ENCODE measurements around the gene TCERG1L.
"Not testable (repeated sequence)": the region's sequence is repeated elsewhere in the genome, so short reads cannot be mapped to it uniquely, and the experiment has no call there.

TCERG1L gene

DNA sequence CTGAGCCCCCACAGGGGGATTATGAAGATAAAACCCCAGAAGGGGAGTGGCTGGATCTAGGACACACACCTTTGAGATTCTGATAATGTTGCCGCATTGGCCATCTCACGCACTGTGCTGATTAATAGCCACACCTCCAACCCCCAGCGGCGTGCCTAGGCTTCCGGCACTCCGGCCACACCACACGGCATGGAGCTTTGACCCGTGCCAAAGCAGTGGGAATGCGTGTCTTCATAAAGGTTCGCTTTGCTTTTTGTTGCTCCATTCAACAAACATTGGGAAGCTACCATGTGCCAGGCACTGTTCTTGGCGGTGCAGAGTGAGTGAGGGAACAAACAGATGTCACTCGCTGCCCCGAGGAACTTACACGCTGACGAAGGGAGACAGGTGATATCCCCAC is 117.6 kb downstream of the TCERG1L start:
- in situ Hi-C loops (cut with MboI; ENCODE audit: low sequenced_read_pairs), result no loop called here

DNA sequence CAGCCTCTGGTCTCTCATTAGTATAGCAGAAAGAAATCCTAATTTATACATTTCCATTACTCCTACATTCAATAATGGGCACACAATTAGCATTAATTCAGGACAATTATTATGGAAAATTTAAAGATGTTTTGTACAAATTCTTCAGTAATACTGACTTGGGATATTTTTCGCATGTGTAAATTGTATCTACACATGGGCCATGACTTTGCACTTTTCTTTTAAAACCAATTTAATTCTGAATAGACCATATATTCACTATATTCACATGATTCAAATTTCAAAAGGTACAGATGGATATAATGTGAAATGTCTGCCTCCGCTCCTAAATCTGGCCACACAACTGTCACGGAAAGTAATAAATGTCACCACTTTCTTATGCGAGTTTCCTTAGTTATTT is 123.0 kb downstream of the TCERG1L start:
- in situ Hi-C loops (cut with MboI; ENCODE audit: low sequenced_read_pairs), result no loop called here

DNA sequence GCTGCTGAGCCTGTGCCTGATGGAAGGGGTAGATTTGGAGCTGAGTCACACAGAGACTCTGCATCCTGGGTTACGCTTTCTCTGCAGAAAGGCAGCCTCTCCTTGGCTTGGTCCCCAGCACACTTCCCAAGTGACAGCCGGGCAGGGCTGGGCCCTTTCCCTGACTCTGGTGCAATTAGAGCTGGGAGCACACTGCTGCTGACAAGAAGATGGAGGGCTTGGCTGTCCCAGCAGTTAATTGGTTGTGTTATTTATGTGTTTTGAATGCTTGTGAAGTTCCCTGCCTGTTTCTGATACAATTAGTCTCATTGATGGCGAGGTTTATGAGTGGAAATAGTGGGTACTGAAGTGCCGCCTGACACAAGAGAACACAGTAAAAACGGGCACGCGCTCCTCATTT is 123.6 kb downstream of the TCERG1L start:
- in situ Hi-C loops (cut with MboI; ENCODE audit: low sequenced_read_pairs), result no loop called here

DNA sequence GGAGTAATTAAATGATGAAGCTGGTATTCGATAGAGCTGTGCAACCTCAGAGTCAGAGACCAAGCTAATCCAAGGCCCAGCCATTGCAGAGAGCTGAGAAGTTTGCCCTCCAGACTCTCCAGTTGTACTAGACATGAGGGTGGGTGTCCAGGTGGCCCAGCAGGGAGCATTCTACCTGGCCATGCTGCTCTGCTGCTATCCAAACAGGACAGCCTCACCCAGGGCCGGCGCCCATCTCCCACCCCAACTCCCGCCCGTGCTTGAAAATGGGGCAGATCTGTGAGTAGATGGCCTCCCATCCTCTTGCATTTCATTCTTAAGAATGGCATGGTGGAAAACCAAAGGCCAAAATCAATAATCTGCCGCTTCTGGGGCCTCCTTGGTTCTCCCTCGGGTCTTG is 124.2 kb downstream of the TCERG1L start:
- in situ Hi-C loops (cut with MboI; ENCODE audit: low sequenced_read_pairs), result no loop called here

DNA sequence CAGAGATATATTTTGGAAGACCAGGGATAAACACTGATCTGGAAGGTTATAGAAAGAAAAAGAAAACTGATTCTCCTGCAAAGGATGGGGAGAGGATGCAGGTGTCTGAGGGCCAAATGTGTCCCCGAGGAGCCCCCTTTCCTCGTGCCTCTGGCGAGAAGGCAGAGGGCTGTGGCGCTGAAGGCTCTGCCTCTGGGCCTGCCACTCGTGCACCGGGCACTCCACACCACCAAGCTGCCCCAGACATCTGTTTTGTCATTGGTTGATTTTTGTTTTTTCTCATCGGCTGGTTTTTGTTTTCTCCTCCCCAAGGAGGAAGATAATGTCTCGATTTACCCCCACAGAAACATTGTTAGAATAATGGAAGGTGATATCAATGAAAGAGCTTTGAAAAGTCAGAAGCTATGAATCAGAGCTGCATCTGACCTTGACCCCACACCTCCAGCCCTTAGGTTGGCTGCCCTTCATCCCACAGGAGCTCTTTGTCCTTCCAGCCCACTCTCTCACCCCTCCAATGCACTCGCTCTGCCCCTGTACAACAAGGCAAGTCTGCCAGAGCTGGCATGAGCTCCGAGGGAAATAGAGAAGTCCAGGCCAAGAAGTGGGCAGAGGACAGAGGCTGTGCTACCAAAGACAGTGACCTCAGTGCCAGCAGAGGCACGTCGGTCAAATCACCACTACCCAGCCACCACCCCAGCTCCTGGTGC is 124.8 kb downstream of the TCERG1L start:
- in situ Hi-C loops (cut with MboI; ENCODE audit: low sequenced_read_pairs), result no loop called here

DNA sequence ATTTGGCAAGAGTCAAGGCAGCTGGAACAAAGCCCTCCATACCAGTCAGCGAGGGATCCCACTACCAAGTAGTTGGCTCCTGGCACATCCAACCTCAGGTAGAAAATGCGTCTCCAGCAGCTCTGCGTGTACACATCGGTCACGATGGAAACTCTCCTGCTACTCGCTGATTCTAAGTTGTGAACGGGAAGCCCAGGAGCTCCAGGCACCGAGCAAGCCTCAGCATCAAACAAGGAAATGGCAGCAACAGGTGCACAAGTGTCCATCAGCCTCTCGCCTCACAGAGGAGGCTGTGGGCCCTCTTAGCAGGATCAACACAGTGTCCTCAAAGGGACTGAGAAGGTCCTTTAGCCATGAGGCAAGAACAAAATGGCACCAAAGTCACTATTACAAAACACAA is 127.0 kb downstream of the TCERG1L start:
- in situ Hi-C loops (cut with MboI; ENCODE audit: low sequenced_read_pairs), result no loop called here

DNA sequence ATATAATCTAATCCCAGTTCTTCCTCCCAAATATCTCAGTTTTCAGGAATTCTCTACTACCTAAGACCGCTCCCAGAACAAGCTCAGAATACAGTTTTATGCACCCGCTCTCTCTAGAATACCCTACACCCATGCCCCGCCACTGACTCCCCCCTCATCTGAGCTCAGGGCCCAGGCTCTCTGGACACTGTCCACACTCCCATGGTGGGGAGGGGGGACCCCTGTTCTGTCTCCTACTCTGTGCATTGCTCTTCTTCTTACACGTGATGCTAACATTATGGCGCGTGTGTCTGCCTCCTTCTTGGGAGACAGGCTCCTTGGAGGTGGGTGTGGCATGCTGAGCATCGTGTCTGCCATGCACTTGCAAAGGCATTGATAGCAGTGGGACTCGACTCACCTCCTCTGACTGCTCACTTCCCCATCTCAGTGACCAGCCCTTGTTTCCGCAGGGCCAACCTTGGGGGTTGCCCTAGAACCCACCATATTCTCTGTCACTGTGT is 127.9 kb downstream of the TCERG1L start:
- in situ Hi-C loops (cut with MboI; ENCODE audit: low sequenced_read_pairs), result no loop called here

DNA sequence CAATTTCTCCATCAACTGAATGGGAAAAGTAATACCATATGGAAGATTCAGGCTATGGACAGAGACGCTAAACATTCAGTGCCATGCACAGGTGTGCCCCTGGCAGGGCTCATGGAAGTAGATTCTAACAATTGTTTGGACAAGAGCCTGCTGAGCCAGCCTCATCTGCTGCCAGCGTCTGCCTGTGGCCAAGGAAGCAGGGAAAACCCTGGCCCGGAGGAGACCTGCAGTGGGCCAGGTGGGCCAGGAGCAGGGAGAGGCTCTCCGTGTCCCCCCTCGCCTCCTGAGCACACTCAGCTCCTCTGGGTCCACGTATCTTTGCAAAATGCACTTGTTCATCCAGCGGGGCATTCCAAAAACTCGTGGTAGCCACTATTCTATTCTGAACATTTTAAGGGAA is 130.1 kb downstream of the TCERG1L start:
- in situ Hi-C loops (cut with MboI; ENCODE audit: low sequenced_read_pairs), result no loop called here

DNA sequence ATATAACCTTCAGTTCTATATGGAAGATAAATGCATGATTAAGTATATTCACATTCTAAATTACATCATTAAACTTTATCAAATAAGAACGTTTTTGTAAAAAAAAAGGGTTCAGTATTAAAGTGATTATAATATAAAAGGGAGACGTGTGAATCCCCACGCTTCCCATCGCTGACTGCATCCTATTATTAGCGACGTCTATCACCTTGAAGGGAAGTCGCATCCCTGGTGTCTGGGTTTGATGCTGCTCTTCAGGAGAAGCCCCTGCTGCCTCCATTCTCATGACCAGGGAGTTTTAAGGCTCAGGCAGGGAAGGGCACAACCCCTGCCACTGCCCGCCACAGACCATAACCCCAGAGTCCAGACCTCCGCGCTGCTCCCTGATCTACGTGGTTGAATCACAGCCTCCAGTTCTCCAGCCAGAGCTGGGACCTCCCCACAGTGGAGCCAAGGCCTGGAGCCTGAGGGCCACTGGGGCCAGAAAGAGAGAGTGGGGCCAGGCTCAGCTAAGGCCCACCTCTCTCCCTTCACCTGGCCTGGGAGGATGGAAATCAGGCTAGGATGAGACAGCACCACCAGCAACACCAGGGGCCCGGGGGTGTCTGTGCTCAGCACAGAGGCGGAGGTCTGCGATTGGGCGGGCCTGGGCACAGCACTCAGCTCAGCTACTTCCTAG is 130.6 kb downstream of the TCERG1L start:
- in situ Hi-C loops (cut with MboI; ENCODE audit: low sequenced_read_pairs), result no loop called here

DNA sequence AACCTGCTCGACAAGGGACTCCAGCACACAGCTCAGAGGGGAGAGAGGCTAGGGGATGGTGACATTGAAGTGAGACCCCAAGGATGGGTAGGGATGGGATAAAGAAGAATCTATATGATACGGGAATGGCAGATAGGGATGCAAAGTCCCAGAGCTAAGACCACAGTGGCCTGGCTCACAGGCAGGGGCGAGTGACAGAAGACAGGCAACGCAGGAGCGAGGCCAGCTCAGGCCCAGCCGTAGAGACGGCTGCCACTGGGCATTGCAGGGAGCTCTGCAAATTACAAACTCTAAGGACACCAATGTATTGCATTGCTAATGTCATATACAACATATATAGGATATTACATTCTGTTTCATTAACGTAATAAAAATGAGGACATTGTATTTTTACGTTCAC is 131.4 kb downstream of the TCERG1L start:
- in situ Hi-C loops (cut with MboI; ENCODE audit: low sequenced_read_pairs), result no loop called here

DNA sequence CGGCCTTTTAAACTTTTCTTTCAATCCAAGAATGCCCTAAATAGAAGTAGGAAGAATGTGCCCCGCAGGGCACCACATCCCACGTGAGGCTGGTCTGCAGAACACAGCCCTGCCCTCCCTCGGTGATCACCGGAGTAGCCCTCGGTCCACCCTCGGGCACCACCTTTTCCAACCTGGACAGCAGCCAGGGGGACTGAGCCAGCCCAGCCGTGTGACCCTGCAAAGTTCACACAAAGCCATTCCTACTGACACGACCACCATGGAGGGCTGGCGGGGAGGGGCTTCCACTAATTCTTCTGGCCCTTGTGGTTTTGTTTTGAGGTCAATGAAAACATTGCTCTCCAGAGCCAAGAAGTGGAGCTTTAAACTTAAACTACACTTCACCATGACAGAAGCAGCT is 132.2 kb downstream of the TCERG1L start:
- in situ Hi-C loops (cut with MboI; ENCODE audit: low sequenced_read_pairs), result no loop called here

DNA sequence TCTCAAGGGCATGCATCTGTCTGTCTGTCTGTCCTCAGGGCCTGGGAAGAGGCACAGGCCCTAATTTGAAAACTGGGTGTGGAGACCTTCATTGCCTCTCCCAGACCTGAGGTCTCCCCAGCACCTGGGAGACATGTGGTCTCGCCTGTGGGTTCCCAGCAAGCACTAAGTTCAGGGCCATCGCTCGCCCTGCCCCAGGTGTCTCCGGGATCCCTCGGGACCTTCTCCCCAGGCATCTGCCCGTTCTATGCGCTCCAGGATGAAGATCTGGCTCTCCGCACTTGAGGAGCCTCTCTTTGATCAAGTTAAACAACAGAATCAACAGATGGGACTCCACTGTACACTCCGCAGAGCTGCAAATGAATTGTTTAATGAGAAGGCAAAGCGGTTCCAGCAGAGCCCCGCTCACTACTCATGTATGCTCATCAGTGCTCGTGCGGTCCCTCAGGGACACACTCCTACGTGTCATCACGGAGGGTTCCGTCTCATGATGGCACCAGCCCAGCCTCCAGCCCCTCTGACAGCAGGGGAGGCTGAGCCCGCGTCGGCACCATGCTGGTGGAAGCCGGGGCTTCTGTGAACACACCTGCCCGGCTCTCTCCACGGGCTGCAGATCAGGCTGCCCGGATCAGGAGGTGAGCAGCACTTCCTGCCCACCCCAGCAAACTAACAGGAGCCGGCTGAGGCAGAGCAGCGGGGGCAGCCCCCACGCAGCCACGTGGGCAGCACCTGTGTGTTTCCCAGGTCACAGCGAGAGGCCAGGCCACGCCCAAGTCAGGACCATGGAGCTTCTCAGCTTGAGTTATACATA is 132.8 kb downstream of the TCERG1L start:
- in situ Hi-C loops (cut with MboI; ENCODE audit: low sequenced_read_pairs), result no loop called here

DNA sequence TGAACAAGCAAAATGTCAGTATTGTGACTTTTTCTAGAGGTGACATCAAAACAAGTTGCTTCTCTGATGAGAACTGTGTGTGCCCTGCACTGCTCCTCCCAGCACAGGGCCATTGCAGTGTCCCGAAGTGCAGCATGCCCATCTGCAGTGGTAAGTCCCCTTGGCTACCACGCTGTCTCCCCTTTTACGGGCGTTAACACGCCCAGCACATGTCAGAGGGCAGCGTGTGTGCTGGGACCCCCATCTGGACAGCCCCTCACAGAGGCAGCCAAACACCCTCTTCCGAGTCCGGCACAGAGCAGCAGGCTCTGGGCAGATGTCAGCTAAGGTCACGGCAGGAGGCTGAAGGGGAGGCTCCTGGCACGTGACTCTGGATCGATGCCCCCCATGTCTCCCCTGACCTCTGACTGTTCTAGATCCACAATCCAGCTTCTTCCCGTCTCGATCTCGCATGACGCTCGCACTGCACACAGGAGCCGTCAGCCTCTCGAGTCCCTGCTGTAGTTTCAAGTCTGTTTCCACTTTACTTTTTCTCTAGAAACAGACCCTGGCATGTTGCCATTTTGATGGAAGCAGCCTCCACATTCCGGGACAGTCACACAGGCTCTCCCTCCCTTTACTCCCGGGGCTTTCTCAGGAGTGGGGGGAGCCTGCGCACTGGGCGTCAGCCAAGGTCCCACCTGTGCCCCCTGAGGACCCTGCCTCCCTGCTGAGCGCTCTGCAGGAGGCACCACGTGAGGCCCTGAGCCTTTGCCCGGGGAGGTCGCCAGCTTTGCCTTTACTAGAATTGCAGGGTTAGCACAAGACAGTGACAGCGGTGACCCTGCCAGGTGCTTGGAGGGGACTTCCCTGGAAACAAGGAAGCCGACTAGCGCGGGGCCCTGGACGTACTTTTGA is 133.8 kb downstream of the TCERG1L start:
- in situ Hi-C loops (cut with MboI; ENCODE audit: low sequenced_read_pairs), result no loop called here

DNA sequence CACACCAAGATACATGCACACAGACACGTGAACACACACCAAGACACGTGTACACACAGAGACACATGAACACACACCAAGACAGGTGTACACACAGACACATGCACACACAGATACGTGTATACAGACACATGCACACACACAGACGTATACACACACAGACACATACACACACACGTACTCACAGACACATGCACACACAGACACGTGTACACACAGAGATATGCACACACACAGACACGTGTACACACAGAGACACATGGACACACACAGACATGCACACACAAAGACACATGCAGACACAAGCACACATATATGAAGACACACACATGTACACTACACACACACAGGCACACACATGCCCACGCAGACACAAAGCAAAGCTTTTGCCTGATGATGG is 134.6 kb downstream of the TCERG1L start:
- in situ Hi-C loops (cut with MboI; ENCODE audit: low sequenced_read_pairs), result no loop called here

DNA sequence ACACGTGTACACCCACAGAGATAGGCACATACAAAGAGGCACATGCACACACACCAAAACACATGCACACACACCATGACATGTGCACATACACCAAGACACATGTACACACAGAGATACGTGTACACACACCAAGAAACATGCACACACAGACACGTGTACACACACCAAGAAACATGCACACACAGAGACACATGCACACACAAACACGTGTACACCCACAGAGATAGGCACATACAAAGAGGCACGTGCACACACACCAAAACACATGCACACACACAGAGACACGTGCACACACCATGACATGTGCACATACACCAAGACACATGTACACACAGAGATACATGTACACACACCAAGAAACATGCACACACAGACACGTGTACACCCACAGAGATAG is 135.2 kb downstream of the TCERG1L start:
- in situ Hi-C loops (cut with MboI; ENCODE audit: low sequenced_read_pairs), result not testable (repeated sequence)

DNA sequence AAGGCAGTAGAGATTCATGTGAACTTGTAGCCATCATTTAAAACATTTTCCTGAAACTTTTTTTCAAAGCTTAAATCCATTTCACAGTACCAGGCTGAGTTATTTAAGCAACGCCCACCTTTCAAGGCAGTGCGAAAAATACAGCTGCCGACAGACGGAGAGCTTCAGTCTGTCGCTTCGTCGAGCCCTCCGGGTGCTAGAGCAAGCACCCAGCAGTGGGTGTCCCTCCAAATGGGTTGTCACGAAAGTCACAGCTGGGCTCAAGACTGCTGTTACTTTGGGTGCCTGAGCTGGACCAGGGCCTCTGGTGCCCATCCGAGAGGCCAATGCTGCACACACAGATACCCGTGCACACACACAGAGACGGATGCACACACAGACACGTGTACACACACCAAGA is 135.6 kb downstream of the TCERG1L start:
- in situ Hi-C loops (cut with MboI; ENCODE audit: low sequenced_read_pairs), result no loop called here

DNA sequence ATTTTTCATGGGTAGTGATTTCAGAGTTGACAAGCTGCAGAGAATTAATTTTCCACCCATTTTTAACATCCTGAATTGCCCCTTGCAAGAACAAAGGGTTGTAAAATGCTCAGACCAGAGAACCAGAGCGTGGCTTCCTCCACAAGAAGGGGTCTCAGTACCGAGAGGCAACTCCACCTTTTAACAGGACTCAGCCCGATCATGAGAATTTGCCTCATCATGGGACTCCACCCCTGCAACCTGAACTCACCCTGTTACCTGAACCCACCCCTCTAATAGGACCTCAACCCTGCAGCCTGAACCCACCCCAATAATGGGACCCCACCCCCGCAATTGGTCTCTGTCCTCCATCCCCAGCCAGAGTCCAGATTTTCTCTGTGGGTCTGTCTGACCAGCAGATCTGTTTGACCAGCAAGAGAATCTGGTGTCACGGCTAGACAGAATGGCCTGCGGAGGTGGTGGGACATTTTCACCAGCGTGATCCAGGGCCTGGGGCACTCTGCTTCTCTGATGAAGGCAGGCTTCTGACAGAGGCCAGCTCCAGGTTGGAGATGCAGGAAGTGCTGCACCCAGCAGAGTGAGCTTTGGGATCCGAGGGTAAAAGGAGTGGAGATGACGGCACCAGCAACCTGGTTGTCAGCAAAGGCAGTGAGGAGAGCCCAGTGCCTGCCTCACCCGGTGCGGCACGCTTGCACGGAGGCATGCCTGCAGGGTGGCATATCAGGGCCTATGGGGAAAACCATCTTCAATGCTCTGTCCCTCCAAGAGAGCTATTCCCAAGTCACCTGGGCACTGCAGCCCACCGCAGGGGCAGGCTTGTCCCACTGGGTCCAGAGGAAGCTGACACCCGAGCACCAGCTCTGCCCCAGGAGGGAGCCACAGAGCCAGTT is 136.6 kb downstream of the TCERG1L start:
- in situ Hi-C loops (cut with MboI; ENCODE audit: low sequenced_read_pairs), result no loop called here

DNA sequence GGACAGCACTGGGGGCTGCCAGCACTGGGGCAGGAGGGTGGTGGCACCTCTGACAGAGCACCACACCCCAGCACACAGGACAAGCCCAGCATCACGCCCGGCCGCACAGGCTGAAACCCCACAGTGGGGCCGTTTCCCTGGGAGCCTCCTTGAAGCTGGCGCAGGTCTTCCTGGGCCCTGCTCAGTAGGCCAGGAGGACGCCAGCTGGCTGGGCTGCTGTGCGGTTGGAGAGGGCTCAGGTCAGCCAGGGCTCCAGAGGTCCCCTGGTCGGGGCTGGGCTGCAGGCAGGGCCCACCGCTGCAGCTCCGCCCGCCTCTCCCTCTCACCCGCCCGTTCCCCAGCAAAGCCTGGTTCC is 137.3 kb downstream of the TCERG1L start:
- in situ Hi-C loops (cut with MboI; ENCODE audit: low sequenced_read_pairs), result no loop called here

DNA sequence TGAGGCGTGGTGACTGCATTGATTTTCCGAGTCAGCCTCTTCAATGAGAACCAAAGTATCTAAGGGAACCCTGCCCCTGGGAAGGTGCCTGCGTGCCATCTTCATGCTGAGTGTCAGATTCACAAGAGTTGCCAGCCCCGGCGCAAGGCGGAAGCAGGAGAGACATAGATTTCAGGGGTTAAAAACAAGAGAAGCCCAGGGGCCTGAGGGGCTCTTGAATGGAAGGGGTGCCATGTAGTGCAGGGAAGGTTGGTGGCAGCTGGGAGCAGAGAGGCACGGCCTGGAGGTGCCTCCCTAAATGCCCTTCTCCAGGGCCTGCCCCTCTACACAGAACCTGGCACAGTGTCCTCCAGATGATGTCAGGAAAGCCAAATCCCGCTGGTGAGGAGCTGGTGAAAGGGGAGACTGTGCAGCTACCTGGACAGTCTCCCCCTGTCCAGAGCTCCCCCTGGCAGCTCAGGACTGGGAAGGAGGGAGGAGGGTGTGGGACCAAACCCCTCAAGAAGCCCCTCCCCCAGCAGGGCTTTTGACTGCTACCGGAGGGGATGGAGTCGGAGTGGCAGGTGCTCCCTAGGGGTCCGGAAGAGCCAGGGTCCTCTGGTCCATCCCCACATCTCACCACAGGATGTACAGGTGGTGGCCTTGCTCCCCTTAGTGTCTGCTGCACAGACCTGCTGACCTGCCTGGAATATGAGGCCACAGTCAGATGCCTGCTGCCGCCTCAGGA is 137.9 kb downstream of the TCERG1L start:
- in situ Hi-C loops (cut with MboI; ENCODE audit: low sequenced_read_pairs), result no loop called here

Measured in HL-60/S4 (cell line).